ENCODE results near the gene AACS.
"Not testable (repeated sequence)": the region's sequence is repeated elsewhere in the genome, so short reads cannot be mapped to it uniquely, and the experiment has no call there.

Gene AACS

DNA sequence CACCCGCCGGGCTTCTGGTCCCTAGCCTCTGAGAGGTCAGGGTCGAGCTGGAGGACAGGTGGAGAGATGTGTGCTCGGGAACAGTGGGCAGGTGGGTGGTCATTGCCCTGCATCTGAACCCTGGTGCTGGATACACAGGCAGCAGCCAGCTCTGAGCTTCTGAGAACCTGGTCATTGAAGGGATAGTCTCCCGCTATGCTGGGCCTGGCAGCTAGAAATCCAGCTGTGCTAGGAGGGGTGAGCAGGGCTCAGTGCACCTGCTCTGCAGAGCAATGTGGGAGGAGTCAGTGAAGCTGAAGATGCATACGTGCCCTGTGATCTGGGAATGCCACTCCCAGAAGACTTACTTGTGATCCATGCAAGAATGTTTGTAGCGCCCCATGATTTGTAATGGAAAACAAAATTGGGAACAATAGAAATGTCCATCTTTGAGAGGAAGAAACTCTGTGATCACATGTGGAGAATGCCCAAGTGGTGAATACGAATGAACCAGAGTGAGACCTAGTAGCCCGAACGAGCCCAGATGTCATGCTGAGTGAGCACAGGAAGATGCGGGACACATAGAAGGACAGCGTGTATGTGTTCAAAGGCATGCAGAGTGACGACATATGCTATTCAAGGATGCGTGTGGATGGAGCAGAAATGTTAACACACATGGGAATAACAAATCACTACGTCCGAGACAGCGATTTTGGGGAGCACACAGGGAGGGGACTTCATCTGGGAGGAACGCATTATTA, 63.4 kb downstream of the AACS start:
- no peak for DNase-seq

DNA sequence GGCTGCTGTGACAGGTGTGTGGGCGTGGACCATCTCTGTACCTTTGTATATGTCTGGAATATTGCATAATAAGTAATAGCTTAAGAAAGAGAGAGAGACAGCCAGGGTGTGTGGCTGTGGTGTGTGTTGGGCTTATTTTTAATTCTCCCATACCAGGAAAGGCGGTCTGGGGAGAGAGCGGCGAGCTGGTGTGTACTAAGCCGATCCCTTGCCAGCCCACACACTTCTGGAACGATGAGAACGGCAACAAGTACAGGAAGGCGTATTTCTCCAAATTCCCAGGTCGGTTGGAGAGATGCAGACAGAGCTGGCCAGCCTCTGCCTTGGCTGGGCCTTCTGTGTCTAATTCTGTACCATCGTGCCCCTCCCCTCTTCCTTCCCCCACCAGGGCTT, 63.9 kb downstream of the AACS start:
- DNase-seq, result no peak

DNA sequence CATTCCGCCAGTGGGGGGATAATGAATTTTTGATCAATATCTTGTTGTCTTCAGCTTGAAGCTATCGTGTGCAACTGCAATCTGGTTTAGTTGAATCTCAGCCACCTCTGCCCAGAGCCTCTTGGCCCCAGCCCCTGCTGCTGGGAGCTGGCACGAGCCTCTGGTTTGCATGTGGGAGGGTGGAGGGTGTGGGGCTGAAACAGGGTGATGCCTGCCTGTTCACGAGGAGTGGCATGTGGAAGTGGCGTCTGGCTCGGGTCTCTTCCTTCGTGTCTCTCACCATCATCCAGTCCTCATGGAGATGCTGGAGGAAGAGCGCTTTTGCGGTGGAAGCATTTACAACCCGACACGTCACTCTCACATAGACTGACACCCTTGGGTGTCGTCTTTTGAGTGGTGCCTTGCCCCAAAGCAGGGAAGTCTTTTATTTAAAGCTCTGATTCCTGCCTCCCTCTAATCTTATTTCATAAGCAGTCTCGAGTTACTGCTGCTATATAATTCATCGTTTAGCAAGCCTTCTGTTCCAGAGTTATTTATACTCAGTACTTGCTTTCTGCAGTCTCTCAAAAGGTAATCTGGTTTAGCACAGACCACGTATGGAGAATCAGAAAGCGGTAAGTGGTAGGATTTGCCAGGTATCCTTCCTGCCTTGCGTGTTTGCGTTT, 64.5 kb downstream of the AACS start:
- DNase-seq, result peak in 1 of 2 experiments; percentile 60

DNA sequence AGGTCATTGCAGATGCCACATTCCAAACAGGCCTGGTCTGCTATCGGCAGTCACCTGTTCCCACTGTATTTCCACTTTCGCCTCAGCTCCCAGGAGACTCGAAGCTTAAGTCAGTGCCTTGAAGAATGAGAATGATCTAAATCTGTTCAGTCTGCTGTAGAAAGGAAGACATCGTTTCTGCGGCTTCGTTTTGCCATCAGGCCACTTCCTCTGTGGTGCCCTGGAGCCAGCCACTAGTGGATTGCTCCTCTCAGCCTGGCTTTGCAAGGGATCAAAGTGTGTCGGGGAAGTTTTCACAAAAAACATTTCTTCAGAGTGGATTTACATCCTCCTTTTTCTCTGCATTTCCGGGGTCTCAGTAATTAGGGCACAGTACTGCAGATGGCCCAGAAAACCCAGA, 66.7 kb downstream of the AACS start:
- DNase-seq, result no peak

DNA sequence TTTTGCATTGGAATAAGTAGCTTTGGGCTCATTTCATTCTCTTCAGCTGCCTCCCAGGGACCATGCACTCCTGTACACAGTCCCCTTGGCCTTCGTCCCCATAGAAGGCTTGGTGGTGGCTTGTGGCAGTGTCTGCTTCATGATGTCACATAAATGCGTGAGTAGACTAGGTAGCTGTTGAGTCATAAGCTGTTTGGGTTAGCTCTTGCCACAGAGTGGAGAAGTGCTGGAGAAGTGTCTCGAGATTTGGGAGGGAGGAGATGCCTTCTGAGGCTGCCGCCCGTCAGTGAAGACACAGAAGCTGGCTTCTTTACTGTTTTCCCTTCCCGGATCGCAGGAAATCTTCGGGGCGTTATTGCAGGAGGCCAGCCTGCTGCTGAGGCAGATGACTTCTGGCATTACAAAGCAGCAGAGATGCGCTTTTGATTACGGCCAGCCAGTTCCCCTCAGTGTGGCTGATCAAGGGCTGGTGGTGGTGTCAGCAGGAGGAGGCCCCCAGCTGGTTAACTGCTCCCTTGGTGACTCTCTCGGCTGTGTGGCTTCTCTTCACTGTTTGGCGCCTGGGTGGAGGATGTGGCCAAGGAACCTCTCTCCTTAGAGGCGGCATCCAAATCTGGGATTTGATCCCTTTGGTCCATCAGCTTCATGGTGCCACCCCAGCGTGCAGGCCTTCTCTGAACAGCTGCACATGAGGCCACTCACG, 67.6 kb downstream of the AACS start:
- DNase-seq, result no peak

DNA sequence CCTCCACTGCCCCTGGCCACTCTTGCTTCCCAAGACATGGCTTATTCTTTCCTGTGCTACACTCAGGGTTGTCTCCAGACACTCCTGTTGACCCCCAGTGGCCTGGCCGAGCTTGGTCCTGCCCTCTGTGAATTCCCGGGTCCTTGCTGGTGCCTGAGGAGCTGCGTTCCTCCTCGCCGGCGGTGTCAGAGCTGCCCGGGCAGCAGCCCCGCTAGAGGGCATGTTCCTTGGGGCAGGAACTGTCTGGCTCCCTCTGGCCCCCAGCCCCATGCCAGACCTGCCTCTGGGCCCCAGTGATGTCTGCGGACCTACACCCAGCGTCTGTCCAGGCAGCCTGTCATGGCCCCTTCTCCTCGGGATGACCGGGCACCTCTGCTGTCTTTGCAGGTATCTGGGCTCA, 68.4 kb downstream of the AACS start:
- DNase-seq, result no peak

DNA sequence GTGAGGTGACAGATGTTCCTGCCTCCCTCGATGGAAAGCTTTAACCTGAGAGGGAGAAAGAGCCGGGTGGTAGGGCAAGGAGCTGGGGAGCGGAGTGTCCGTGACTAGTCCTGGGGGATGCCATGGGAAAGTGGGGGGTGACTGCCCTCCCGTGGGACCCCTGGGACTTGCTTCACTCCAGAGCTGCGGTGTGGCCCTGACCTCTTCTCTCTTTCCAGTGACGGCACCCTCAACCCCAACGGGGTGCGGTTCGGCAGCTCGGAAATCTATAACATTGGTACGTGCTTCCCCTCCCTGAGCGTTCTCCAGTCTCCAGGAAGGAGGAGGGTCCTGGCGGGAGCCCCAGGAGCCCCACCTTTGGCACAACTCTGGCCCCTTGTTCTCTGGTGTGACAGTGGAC, 69.3 kb downstream of the AACS start:
- DNase-seq, result no peak

DNA sequence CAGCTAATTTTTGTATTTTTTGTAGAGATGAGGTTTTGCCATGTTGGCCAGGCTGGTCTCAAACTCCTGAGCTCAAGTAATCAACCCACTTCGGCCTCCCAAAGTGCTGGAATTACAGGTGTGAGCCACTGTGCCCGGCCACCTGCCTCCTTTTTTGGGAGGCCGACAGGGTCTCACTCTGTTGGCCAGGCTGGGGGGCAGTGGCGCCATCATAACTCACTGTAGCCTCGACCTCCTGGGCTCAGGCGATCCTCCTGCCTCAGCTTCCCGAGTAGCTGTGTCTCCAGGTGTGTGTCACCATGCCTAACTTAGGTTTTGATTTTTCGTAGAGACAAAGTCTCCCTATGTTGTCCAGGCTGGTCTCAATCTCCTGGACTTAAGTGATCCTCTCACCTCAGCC, 70.7 kb downstream of the AACS start:
- DNase-seq, result no peak

DNA sequence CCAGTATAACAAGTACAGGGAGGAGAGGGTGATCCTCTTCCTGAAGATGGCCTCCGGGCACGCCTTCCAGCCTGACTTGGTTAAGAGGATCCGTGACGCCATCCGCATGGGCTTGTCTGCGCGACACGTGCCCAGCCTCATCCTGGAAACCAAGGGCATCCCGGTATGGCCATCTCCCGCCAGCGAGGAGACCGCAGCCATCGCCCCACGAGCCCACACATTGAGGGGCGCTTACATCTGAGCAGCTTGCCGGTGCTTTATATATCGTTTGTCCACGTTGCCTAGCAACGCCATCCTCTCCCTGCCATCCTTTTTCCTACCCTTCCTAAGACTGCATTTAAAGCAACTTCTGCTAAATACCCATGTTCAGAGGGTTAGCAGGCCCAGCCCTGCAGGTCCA, 71.5 kb downstream of the AACS start:
- no peak for DNase-seq

DNA sequence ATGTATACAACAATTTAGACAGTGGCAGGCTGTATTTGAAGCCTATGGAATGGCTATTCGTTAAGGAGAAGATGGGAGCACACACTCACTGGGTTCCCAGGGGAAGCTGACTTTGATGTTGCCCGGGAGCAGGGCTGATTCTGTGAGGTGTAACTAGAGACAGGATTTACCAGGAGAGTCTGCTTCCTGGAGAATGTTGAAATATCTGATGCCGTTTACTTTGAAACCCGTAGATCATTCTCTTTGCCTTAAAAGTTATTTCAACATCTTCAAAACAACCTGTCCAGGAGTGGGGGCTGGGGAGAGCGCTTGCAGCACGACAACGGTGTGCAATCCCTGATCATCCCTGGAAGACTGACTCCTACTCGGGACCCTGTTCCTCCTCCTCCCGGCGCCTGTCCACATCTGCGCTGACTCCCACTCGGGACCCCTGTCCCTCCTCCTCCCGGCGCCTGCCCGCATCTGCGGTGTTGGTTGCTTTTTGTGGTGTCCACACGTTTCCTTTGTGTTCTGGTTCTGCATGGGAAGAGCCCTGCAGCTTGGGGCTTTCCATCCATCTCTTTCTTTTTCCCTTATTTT, 72.6 kb downstream of the AACS start:
- no peak for DNase-seq

DNA sequence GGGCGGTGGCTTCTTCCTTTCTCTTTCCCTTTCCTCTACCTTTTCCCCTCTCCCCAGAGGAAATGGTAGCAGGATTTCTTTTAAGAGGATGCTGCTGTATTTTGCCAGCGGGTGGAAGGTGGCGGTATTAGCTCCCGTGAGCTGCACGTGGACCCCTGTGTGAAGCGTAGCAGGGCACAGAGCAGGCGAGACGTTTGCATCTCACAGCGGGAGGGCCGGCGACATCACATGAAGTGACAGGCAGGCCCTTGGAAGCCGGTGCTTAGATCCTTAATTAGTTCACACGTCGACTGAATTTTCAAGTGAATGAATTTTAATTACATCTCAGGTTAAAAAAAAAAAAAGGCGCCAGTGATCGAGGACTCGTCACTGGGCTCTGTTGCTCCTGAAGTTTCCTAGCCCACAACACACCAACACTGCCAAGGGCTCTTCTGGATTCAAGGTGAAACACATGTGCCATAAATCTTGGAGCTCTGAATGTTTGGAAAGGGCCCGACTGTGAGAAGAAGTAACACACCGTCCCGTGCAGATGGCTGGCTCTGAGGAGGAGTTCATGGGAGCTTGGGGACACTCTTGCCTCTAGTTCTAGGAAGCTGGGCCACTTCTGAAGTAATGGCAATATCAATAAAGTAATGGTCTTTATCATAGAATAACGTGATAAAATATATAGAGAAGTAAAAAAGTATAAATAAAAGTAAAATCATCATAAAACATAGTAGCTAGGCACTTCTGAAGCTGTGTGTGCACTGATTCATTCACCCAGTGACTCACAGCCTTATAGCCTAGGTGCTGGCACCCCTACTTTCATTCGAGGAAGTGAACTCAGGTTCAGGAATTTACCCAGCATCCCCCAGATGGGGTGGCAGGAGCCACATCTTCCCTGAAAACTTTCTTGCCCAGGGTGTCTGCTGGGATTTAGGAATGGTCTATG, 75.3 kb downstream of the AACS start:
- DNase-seq, result no peak

DNA sequence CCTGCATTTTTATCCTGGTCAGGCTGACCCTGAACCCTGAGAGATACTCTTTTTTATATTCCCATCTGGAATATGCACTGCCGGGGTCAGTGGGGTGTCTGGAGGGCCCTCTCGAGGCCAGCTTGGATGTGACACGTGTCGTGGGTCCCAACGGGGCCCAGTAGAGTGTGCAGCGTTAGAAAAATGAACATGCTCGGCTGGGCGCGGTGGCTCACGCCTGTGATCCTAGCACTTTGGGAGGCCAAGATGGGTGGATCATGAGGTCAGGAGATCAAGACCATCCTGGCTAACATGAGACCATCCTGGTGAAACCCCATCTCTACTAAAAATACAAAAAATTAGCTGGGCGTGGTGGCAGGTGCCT, 76.0 kb downstream of the AACS start:
- not testable (repeated sequence) for DNase-seq

DNA sequence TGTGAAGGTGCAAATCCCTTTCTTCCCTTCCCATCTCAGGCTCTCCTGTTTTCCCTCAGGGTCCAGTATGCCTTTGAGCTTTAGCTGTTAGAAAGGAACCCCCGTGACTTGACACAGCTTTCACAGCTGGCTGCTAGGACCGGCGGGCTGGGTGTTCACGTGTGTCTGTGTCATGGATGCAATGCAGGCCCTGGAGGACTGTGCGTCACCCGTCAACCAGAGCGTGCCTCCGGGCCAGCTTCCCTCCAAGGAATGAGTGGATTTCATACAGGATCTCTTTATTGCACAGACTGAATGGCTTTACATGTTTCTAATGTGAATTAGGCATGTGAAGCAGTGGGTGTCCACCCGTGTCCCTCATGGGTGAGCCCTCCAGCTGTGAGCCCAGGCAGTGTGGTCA, 77.4 kb downstream of the AACS start:
- DNase-seq, result no peak

DNA sequence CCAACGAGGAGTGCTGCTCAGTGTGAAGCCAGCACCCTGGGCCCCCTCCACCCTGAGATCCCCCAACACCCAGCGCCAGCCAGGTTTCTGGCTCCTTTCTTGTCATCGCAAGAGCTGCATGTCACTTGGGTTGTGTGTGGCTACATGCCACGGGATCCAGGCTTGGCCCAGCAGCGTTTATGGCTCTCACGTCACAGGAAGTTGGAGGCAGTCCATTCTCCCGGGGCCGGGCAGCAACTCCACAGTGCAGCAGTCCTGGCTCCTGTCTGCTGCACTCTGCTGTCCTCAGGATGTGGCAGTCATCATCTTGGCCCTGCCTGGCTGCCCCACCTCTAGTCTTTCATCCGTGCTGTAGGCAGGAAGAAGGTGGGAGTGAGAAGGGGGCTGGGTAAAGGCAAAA, 78.3 kb downstream of the AACS start:
- DNase-seq, result no peak

DNA sequence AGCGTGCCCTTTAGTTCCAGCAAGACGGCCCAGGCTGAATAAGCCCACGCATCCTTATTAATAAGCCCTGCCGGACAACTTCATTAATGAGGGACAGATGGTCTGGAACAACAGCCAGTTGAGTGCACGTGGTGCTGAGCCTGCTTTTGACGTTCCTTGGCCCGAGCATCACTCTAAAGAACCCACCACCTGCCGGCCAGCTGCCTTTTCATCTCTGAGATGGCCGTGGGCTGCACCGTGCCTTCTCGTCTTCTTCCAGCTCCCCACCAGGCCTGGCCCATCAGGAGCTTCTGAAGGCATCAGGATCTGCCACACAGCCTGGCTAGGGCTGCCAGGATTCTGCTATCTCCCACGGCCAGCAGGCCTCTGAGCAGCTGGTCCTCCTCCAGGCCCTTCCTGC, 80.0 kb downstream of the AACS start:
- DNase-seq, result peak; percentile 57 to 86

DNA sequence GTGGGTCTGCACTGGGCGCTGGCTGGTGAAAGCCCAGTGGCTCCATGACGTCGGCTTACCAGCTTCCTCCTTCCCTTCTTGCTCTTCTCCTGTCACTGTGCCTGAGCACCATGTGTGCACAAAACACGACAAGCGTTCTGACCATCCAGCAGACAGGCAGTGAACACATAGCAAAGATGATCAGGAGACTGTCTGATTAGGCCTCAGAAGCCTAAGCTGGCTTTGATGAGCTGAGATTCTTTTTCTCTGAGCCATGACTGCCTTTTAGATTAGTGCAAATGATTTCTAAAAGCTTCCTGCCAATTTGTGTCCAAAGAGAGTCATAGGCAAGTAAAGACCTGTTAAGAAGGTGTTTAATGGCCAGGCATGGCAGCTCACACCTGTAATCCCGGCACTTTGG, 83.1 kb downstream of the AACS start:
- no peak for DNase-seq

DNA sequence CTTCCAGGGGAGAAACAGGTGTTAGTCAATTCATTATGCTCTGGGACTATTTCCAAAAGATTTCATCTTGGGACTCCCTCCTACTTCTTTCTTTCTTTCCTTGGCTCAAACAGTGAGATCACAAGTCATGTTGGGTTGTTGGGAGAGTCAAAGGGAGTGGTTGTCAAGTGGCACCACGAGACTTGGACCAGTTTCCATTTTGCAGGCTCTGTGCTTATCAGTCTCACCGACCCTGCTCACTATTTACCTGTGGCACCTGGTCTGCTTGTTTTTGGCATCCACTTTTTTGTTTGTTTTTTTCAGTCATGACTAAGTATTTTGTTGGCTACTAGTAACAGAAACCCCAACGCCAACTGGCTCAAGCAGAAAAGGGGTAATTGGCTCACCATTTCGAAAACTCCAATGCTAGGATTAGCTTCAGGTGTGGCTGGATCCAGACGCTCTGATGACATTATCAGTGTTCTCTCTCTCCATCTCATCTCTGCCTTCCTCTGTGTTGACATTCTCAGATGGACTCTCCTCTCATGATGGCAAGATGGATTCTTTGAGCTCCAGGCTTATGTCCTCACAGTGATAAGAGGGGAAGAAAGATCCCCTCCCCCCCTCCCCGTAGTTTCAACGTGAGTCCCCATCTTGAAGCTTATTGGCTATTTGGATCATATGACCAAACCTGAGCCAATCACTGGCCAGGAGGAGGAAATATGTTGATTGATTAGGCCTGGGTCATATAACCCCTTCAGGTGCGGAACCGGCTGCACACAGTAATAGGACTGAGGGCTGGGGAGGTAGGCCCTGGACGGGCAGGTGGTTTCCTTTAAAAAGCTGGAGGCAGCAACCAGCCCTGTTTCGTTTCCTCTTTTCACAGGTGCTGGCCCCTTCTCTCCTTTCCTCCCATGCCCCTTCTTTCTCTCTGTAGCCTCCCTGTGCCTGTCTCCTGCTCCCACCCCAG, 84.2 kb downstream of the AACS start:
- DNase-seq, result peak in 1 of 2 experiments; percentile 60

DNA sequence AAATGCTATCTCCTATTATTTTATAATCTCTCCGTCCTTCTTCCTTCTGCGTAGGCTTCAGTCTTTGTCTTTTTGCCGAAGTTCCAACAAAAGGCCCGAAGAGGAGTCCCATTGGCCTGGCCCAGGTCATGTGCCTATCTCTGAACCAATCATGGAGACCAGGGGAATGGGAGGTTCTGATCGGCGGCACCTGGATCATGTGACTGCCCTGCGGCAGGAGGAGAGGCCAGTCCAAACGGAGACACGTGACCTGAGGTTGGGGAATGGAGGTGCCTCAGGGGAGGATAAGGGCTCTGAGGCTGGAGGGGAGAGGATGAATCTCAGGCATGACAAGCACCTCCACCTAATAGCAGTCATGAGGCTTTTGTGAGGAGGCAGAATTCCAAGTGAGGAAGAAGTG, 86.0 kb downstream of the AACS start:
- DNase-seq, result no peak

DNA sequence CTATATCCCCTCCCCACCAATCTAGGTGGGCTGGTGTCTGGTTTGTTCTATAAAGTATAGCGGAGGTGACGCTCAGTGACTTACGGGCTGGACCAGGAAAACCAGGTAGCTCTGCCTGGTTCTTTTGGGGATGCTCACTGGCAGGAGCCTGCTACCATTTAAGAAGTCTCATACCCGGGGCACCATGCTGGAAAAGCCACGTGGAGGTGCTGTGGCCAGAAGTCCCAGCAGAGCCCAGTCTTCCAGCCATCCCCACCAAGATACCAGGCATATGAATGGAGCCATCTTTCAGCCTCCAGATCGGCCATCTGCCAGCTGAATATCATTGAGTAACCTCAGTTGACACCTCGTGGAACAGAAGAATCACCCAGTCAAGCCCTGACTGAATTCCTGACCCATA, 87.2 kb downstream of the AACS start:
- no peak for DNase-seq

DNA sequence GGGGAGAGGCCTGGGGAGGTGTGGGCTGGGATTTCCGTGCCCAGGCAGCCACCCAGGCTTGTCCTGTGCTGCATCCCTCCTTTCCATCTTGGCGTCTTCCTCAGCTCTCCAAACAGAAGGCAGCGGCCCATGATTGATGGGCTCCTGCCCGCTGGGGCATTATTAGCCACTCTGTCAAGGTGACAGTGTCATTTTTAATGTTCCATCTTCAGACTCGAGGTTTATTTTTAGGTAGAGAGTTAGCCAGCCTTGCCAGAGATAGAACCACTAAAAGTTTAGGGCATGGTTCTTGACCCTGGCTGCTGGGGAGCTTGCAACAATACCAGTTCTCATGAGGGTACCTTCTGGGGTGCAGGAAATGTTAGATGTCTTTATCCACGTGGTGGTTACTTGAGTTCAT, 90.1 kb downstream of the AACS start:
- no peak for DNase-seq

DNA sequence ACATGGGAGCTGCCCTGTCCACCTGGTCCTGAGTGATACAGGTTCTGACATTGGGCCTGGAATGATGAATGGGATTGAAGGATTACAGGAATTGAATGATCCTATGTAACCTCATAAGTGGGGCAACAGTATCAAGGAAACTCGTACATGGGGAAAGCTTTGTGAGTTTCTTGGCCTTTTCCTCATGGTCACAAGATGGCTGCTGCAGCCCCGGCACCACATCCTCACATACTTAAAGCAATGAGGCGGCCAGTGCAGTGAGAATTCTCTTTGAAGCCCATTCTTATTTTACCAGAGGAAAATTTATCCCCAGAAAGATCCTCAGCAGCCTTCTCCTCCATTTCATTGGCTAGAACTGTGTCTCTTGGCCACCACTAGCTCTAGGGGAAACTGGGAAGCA, 91.9 kb downstream of the AACS start:
- no peak for DNase-seq

DNA sequence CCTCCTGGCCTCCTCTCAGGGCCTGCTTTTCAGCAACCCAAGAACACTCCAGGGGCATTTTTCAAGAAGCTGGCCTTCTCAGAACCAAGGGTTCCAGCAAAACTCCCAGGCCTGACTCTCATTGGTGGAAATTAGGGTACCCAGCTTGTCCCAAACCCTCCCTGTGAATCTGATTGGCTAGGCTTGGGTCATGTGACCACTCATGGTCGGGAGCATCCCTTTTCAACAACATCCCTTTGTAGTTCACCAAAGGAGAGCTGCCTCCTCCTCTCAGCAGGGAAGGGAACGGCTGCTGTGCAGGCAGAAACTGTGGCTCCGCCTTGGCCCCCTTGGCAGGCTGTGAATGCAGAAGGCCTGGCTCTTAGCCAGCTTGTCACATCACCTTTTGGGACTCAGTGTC, 94.5 kb downstream of the AACS start:
- DNase-seq, result peak in 1 of 2 experiments; percentile 29

Measured in NCI-H446 (cell line).